IMR-90 (cell line): ENCODE measurements around the gene SIK2. TPM values are rescaled to one million over a fixed set of nuclear protein-coding genes. Genes with fewer than 3 reads are reported as not detected.
A peak's percentile ranks its signal among the peaks of the same experiment; 100 is the strongest.

Experiments
- ATAC-seq: fragments of 200-7000 bp; cut with Tn5 transposase; 2 replicates; pipeline ENCODE4 v1.9.1; 2020; ENCODE audit warnings: low read depth, mild to moderate bottlenecking, moderate library complexity
- BruUV-seq: library from RNA; stranded (reverse); fragments of 400-500 nt; replicated peaks from 2 replicates; lab custom pipeline; 2021; lab: Mats Ljungman, UMichigan
- CTCF ChIA-PET: fragments of 300-600 bp; formaldehyde crosslinking; extraction: SDS; loops from one replicate; lab custom pipeline; 2021; ENCODE audit warnings: antibody characterized with exemption; lab: Yijun Ruan, JAX
- POLR2A ChIA-PET: fragments of 300-600 bp; sonication (Branson Sonifier 250); formaldehyde crosslinking; loops from one replicate; lab custom pipeline; 2022; ENCODE audit warnings: antibody characterized with exemption; ENCODE audit not compliant: unreplicated experiment; lab: Charles Lee
- DNase-seq: peaks from one replicate; pipeline ENCODE4 v3.0.0; 2013
- H2AFZ ChIP-seq: replicated peaks from 2 replicates; pipeline ENCODE3; 2013; ENCODE audit warnings: low read length, mild to moderate bottlenecking; ENCODE audit not compliant: poor library complexity
- H2AK5ac ChIP-seq: 2 replicates; pipeline ENCODE4 v1.6.1; 2013; ENCODE audit warnings: low read depth, low read length, inconsistent platforms
- H2AK9ac ChIP-seq: replicated peaks from 2 replicates; pipeline ENCODE3; 2013; ENCODE audit warnings: mild to moderate bottlenecking, low read depth, low read length, moderate library complexity; ENCODE audit not compliant: poor library complexity
- H2BK120ac ChIP-seq: 2 replicates; pipeline ENCODE4 v1.6.1; 2013; ENCODE audit warnings: low read depth, low read length, inconsistent platforms
- H2BK15ac ChIP-seq: 3 replicates; pipeline ENCODE4 v1.6.1; 2013; ENCODE audit warnings: low read depth, low read length, inconsistent platforms
- H2BK20ac ChIP-seq: 2 replicates; pipeline ENCODE4 v1.6.1; 2013; ENCODE audit warnings: low read depth, mild to moderate bottlenecking, inconsistent platforms, low read length, moderate library complexity
- H2BK5ac ChIP-seq: 2 replicates; pipeline ENCODE4 v1.6.1; 2013; ENCODE audit warnings: mild to moderate bottlenecking, low read depth, low read length, inconsistent platforms; ENCODE audit not compliant: poor library complexity, severe bottlenecking
- H3K14ac ChIP-seq: replicated peaks from 2 replicates; pipeline ENCODE4 v1.6.1; 2013; ENCODE audit warnings: low read depth, low read length, inconsistent platforms
- H3K18ac ChIP-seq: 2 replicates; pipeline ENCODE4 v1.6.1; 2013; ENCODE audit warnings: low read depth, low read length, control low read depth
- H3K23ac ChIP-seq: 2 replicates; pipeline ENCODE4 v1.6.1; 2013; ENCODE audit warnings: low read depth, low read length, inconsistent platforms
- H3K27ac ChIP-seq: 2 replicates; pipeline ENCODE4 v1.5.1; 2013; ENCODE audit warnings: mild to moderate bottlenecking, control low read depth, low read length; ENCODE audit not compliant: insufficient read depth
- H3K27me3 ChIP-seq: 2 replicates; pipeline ENCODE4 v1.6.1; 2013; ENCODE audit warnings: low read length; ENCODE audit not compliant: control insufficient read depth, insufficient read depth
- H3K36me3 ChIP-seq: 2 replicates; pipeline ENCODE4 v1.6.1; 2013; ENCODE audit warnings: low read length, mixed read lengths; ENCODE audit not compliant: control insufficient read depth, insufficient read depth
- H3K4ac ChIP-seq: 2 replicates; pipeline ENCODE4 v1.6.1; 2013; ENCODE audit warnings: low read depth, low read length, inconsistent platforms
- H3K4me1 ChIP-seq: 2 replicates; pipeline ENCODE4 v1.6.1; 2013; ENCODE audit warnings: low read length, mixed read lengths; ENCODE audit not compliant: control insufficient read depth, insufficient read depth
- H3K4me2 ChIP-seq: 2 replicates; pipeline ENCODE4 v1.6.1; 2013; ENCODE audit warnings: low read depth, mild to moderate bottlenecking, control low read depth, low read length, moderate library complexity
- H3K4me3 ChIP-seq: 2 replicates; pipeline ENCODE4 v1.5.1; 2013; ENCODE audit warnings: low read depth, mild to moderate bottlenecking, control low read depth, low read length, moderate library complexity; ENCODE audit not compliant: insufficient read depth
- H3K56ac ChIP-seq: 2 replicates; pipeline ENCODE4 v1.6.1; 2013; ENCODE audit warnings: low read length, inconsistent platforms; ENCODE audit not compliant: insufficient read depth; ENCODE audit errors: extremely low read depth
- H3K79me1 ChIP-seq, 2 experiments: 2 replicates each; pipeline ENCODE4 v1.6.1; 2013; ENCODE audit warnings: low read length in 2 of 2, inconsistent platforms in 1 of 2, low read depth in 1 of 2
- H3K9ac ChIP-seq: 2 replicates; pipeline ENCODE4 v1.6.1; 2013; ENCODE audit warnings: low read depth, low read length, control low read depth
- H3K9me1 ChIP-seq: 2 replicates; pipeline ENCODE4 v1.6.1; 2013; ENCODE audit warnings: low read length, inconsistent platforms; ENCODE audit not compliant: insufficient read depth
- H3K9me3 ChIP-seq: 2 replicates; pipeline ENCODE4 v1.6.1; 2013; ENCODE audit warnings: low read length; ENCODE audit not compliant: control insufficient read depth, insufficient read depth
- H4K20me1 ChIP-seq: 2 replicates; pipeline ENCODE4 v1.6.1; 2013; ENCODE audit warnings: low read length, inconsistent platforms; ENCODE audit not compliant: insufficient read depth
- H4K5ac ChIP-seq: 2 replicates; pipeline ENCODE4 v1.6.1; 2013; ENCODE audit warnings: mild to moderate bottlenecking, low read depth, low read length, control low read depth
- H4K8ac ChIP-seq, 2 experiments: 2 replicates each; pipeline ENCODE4 v1.6.1; 2013; ENCODE audit warnings: low read depth in 2 of 2, low read length in 2 of 2, control low read depth in 1 of 2, inconsistent platforms in 1 of 2
- H4K91ac ChIP-seq: 2 replicates; pipeline ENCODE4 v1.6.1; 2013; ENCODE audit warnings: low read depth, low read length, inconsistent platforms; ENCODE audit not compliant: insufficient read depth
- BHLHE40 ChIP-seq: fragments of 150-350 bp; IDR thresholded peaks from 2 replicates; pipeline ENCODE4 v1.6.1; 2016; ENCODE audit warnings: mild to moderate bottlenecking, low read depth, low read length
- CEBPB ChIP-seq: IDR thresholded peaks from 2 replicates; pipeline ENCODE4 v1.6.1; 2012; ENCODE audit warnings: low read depth, low read length, improper control_type of control experiment
- CHD1 ChIP-seq: IDR thresholded peaks from 2 replicates; pipeline ENCODE4 v1.6.1; 2012; ENCODE audit warnings: low read depth, low read length, improper control_type of control experiment
- FOS ChIP-seq: fragments of 150-350 bp; IDR thresholded peaks from 2 replicates; pipeline ENCODE4 v1.6.1; 2016; ENCODE audit warnings: low read depth, low read length
- MAZ ChIP-seq: IDR thresholded peaks from 2 replicates; pipeline ENCODE4 v1.6.1; 2012; ENCODE audit warnings: low read depth, mild to moderate bottlenecking, low read length, improper control_type of control experiment, moderate library complexity, borderline replicate concordance
- RAD21 ChIP-seq: IDR thresholded peaks from 2 replicates; pipeline ENCODE4 v1.6.1; 2012; ENCODE audit warnings: low read length, improper control_type of control experiment
- RFX5 ChIP-seq: IDR thresholded peaks from 2 replicates; pipeline ENCODE4 v1.8.0; 2012; ENCODE audit warnings: low read depth, mild to moderate bottlenecking, low read length, moderate library complexity
- SMC3 ChIP-seq: fragments of 150-350 bp; IDR thresholded peaks from 2 replicates; pipeline ENCODE4 v1.6.1; 2016; ENCODE audit warnings: low read depth, mild to moderate bottlenecking, antibody characterized with exemption, low read length, moderate library complexity
- USF2 ChIP-seq: fragments of 150-350 bp; IDR thresholded peaks from 2 replicates; pipeline ENCODE4 v1.6.1; 2017; ENCODE audit warnings: mild to moderate bottlenecking, antibody characterized with exemption, low read length, low read depth
- WGBS, 2 experiments: methylation state at CpG; one replicate each; pipeline versions ENCODE4 v1.1.5 to v1.1.7; 2013; ENCODE audit warnings: missing lambda C conversion rate in 2 of 2; ENCODE audit not compliant: insufficient read length in 1 of 2; ENCODE audit errors: extremely low coverage in 2 of 2; 5-methylcytosine and 5-hydroxymethylcytosine counted together
- dilution Hi-C: fragments of 300-500 bp; cut with HindIII; formaldehyde crosslinking; loops from one replicate; pipeline ENCODE4 v1.14.3; 2018; ENCODE audit warnings: low sequenced_read_pairs; ENCODE audit not compliant: unreplicated experiment
- in situ Hi-C: fragments of 300-500 bp; cut with MboI; formaldehyde crosslinking; loops from 3 replicates; pipeline ENCODE4 v1.14.3; 2019; ENCODE audit warnings: low sequenced_read_pairs, inconsistent platforms, mixed read lengths
- intact Hi-C: fragments of 100-400 bp; cut with micrococcal nuclease; formaldehyde crosslinking; loops from 2 replicates; pipeline ENCODE4 v1.10.0; 2022
- polyA plus RNA-seq, 3 experiments: library from polyadenylated mRNA; depleted of rRNA; stranded (reverse); fragments of >200 nt; gene quantifications; 2 replicates each; pipeline ENCODE4 v1.2.3, GENCODE V29; 2012; ENCODE audit warnings: low replicate concordance in 1 of 3
- total RNA-seq: library from RNA; depleted of rRNA; stranded (reverse); fragments of >200 nt; gene quantifications from 2 replicates; pipeline ENCODE4 v1.2.3, GENCODE V29; 2012
- TF ChIP-seq, protein P1 (sequence below): conservative IDR thresholded peaks from 2 replicates; pipeline ENCODE4 v1.5.1; 2012; ENCODE audit warnings: mild to moderate bottlenecking, low read depth, low read length, improper control_type of control experiment

SIK2 gene
- total and polyA plus RNA-seq, 2 of the 4 experiments (the other 2 are of a cell fraction), result 7.9 to 10.4 TPM

- Histone ChIP-seq H3K9me1 (no peaks in the 10 kb centered on the region; the same call in 1 of the 2 replicates), H3K18ac (no peak overlapping the region; the same call in 1 of the 2 replicates), H4K20me1 (no peaks in the 10 kb centered on the region; the same call in 1 of the 2 replicates), H3K14ac (no peak overlapping the region; the same call in 1 of the 2 replicates), H2BK5ac (no peak overlapping the region), H3K27me3 (no peaks in the 10 kb centered on the region), H3K4me3 (no peak overlapping the region), H3K27ac (no peak overlapping the region), H2AK9ac (no peak overlapping the region), H3K4me2 (peak overlapping the region; percentile 29; the same call in 1 of the 2 replicates), H4K91ac (no peak overlapping the region), H3K4ac (no peak overlapping the region; the same call in 1 of the 2 replicates), H2AK5ac (no peak overlapping the region), H3K79me1 (peaks cover 17 to 53% of the 10 kb centered on the region in 2 experiments), H2BK15ac (no peak overlapping the region), H2BK20ac (no peak overlapping the region), H3K23ac (no peak overlapping the region; the same call in 1 of the 2 replicates), H3K4me1 (peaks cover 12% of the 10 kb centered on the region), H4K8ac (no peak overlapping the region; a peak in 1 of 4 replicates), H2AFZ (no peak overlapping the region), H3K9me3 (no peaks in the 10 kb centered on the region), H4K5ac (no peak overlapping the region; the same call in 1 of the 2 replicates), H3K9ac (no peak overlapping the region), H2BK120ac (no peak overlapping the region), H3K56ac (no peak overlapping the region), H3K36me3 (no peaks in the 10 kb centered on the region; the same call in 1 of the 2 replicates)
- BruUV-seq, result no TSS peak
- intact Hi-C loops (no loop called here), dilution Hi-C loops (no loop called here), in situ Hi-C loops (no loop called here)
- ATAC-seq (no peak), DNase-seq (peak; percentile 35)
- ChIA-PET POLR2A (no interaction called here), CTCF (no interaction called here)
- no peak for TF ChIP-seq USF2
- TF ChIP-seq CEBPB, result no peak
- TF ChIP-seq MAZ, result no peak
- TF ChIP-seq CHD1, result no peak
- TF ChIP-seq RAD21, result no peak
- no peak for TF ChIP-seq FOS
- TF ChIP-seq RFX5, result no peak
- TF ChIP-seq BHLHE40, result no peak
- TF ChIP-seq, protein P1, sequence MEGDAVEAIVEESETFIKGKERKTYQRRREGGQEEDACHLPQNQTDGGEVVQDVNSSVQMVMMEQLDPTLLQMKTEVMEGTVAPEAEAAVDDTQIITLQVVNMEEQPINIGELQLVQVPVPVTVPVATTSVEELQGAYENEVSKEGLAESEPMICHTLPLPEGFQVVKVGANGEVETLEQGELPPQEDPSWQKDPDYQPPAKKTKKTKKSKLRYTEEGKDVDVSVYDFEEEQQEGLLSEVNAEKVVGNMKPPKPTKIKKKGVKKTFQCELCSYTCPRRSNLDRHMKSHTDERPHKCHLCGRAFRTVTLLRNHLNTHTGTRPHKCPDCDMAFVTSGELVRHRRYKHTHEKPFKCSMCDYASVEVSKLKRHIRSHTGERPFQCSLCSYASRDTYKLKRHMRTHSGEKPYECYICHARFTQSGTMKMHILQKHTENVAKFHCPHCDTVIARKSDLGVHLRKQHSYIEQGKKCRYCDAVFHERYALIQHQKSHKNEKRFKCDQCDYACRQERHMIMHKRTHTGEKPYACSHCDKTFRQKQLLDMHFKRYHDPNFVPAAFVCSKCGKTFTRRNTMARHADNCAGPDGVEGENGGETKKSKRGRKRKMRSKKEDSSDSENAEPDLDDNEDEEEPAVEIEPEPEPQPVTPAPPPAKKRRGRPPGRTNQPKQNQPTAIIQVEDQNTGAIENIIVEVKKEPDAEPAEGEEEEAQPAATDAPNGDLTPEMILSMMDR, result no peak
- no peak for TF ChIP-seq SMC3
- WGBS, 2 experiments, result 37% methylated on average over 3 of the region's 3 CpGs; no CpG with 5 or more reads in 1 of the 2 experiments
These were observed 31.6 kb downstream of the SIK2 start for GRCh38 chr11:111633756-111634362.
